ENCODE results near the gene TNNI3.
A peak's percentile ranks its signal among the peaks of the same experiment; 100 is the strongest.

- TF ChIP-seq POLR2AphosphoS5 (IDR thresholded peaks at IDR 0.05; ENCODE audit: control insufficient read depth, insufficient read depth, low read depth, low read length), result no peak
- TF ChIP-seq, protein P1, sequence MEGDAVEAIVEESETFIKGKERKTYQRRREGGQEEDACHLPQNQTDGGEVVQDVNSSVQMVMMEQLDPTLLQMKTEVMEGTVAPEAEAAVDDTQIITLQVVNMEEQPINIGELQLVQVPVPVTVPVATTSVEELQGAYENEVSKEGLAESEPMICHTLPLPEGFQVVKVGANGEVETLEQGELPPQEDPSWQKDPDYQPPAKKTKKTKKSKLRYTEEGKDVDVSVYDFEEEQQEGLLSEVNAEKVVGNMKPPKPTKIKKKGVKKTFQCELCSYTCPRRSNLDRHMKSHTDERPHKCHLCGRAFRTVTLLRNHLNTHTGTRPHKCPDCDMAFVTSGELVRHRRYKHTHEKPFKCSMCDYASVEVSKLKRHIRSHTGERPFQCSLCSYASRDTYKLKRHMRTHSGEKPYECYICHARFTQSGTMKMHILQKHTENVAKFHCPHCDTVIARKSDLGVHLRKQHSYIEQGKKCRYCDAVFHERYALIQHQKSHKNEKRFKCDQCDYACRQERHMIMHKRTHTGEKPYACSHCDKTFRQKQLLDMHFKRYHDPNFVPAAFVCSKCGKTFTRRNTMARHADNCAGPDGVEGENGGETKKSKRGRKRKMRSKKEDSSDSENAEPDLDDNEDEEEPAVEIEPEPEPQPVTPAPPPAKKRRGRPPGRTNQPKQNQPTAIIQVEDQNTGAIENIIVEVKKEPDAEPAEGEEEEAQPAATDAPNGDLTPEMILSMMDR (IDR thresholded peaks at IDR 0.05 in 2 of 3, conservative IDR thresholded peaks at IDR 0.05 in 1 of 3; ENCODE audit: insufficient read depth in 2 of 3, low read depth in 1 of 3, low read length in 3 of 3), result peak; percentile 92 to 99 (median 98)
These were observed 8.5 kb upstream of the TNNI3 start for GRCh38 chr19:55165952-55166529.
